Measurements from ENCODE around the gene TSHZ3.

GRCh38 chr19:31347354-31347753 is 1.9 kb downstream of the TSHZ3 start:
- TF ChIP-seq EZH2phosphoT487 (IDR thresholded peaks at IDR 0.05; ENCODE audit: borderline replicate concordance) = no peak
- no peak for TF ChIP-seq CTCF (conservative IDR thresholded peaks at IDR 0.05; ENCODE audit: low read length)

Measured in Loucy (cell line).